Fibroblast of skin of left biceps (primary cell): ENCODE measurements around the gene OGA.

Experiments
- DNase-seq, 2 experiments: peaks; one replicate each; pipeline ENCODE4 v3.0.0-alpha.2; 2013; ENCODE audit warnings: low read depth in 2 of 2

OGA gene

DNA sequence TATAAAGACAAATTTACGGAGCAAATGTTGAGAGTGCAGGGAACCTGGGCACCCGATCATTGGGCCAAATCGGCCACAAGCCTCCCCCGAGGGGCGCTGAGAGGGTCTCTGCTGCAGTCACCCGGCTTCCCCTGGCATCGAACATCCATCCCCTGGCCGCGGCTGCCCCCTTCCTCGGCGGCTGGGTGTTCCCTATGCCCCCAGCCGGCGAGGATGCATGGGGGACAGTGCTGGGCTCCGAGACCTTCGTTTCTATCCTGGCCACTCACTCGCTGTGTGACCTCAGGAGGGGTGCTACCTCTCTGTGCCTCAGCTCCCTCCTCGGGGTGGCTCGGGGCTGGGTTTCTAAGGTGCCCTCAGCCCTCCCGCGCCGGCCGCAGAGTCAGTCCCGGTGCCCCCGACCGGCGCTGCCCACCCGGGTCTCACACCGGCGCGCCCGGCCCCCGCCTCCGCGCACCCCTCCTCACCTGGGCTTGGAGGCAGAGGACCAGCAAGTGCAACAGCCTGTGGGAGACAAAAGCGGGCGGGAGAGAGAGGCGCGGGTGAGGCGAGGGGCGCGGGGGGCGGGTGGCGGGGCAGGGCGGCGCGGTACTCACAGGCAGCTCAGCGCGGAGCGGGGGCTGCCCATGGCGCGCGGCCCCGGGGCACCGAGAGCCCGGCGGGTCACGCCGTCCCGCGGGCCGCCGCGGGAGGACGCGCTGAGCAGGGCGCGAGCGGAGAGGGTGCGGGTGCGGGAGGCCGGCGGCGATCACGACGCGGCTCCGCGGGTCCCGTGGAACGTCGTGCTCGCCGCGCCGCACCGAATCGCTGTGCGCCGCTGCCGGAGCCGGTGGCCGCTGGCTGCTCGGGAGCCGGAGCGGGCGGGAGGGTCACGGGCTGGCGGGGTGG lies 42.7 kb downstream of the OGA start, which contains the start of gene FGF8:
TSS of gene FGF8 (minus strand) at position 842 of the 888 bp plus-strand sequence. CDS start at position 628, 214 bp downstream.
- DNase-seq: no peak

GRCh38 chr10:101774589-101775272 lies 43.5 kb downstream of the OGA start:
- DNase-seq: no peak

DNA sequence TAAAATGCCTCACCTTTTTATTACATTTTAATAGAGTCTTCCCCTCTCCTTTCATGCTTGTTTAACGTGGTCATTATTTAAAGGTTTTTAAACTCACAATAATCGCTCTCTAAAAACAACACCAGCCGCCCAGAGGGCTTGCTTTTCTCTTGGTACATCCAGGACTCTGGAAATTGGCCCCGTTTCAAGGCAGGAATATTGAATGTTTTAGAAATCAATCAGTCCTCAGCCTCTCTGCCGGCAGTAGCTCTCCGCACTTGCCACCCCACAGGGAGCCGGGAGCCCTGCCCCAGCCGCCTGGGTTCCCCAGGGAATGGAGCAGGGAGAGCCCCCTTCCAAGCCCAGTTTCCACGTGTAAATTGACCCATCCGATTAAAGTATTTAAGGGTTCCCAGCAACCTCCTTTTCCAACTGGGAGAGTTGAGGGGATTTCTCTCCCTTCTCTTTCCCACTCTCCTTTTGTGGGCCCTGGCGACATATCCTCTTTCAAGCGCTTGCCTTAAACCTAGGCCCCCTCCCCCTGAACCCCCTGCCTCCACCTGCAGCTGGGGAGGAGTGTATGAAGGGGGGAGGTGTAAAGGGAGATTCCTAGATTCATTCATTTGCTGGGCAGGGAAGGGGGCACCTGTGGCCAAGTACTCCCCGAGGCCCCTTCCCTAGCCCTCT lies 44.2 kb downstream of the OGA start:
- no peak for DNase-seq

GRCh38 chr10:101772895-101773761 lies 45.1 kb downstream of the OGA start:
- no peak for DNase-seq

DNA sequence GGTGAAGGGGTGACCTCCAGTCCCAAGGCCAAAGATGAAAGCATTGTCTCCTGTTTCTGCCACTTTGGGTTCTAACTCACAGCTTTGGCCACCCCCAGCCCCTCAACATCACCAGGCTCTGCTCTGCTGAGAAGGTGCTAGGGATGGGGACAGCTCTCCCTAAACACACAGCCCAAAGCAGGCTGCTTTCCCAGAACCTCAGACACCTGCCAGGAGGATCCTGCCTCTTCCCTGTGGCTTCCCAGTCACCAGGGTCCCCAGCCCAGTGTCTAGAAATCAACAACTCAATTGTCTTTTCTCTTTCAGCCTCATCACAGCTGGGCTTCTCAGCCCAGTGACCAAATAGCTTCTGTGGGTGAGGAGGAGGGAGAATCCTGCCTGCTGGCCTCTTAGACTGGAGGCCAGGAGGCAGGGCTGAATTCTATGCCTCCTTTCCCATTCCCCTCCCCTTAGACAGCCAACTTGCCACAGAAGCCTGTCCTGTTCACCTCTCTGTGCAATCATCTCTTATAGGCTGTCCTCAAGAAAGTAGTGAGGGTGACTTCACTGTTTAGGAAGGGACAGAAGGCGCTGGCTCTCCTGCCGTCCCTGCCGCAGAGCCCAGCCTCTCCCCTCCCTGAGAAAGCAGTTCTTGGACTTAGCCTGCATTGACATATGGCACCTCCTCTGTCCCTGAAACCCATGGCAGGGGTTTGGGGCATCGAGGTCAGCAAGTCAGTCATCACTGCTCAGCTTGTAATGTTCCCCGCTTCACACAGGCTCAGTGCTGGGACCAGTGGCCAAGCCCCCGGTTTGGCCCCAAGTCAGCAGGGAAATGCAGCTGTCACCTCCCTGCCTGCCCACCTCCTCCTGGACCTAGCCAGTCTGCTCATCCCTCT lies 46.0 kb downstream of the OGA start:
- no peak for DNase-seq

- DNase-seq: no peak
Observed at GRCh38 chr10:101771380-101771779, 46.9 kb downstream of the OGA start.

- no peak for DNase-seq
Observed at GRCh38 chr10:101770331-101771215, 47.7 kb downstream of the OGA start.

DNA sequence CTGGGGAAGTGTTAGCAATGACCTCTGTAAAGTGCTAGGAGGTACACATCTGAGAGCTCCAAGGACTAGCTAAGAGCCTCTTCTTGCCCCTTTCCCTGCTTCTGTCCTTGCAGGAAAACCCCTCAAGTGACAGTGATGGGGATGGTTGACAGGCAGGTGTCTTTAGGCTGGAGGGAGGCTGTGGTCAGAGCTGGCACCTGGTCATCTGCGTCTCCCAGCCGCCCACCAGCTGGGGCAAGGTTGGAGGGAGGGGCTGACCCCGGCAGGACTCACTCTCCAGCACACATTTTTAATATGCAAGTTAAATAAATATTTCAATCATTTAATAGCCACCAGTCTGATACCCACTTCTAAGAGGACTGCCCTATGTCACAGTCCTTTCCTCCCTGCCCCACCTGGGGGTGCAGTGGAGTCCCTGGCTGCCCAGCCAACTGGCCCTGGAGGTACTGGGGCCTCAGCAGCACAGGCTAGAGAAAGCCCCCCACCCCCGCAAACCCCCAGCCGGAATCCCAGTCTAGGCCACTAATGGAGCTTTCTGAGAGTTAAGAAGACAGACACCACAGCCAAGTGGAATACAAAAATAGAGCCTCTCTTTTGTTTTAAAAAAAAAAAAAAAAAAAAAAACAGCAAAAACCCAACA lies 48.6 kb downstream of the OGA start:
- no peak for DNase-seq

DNA sequence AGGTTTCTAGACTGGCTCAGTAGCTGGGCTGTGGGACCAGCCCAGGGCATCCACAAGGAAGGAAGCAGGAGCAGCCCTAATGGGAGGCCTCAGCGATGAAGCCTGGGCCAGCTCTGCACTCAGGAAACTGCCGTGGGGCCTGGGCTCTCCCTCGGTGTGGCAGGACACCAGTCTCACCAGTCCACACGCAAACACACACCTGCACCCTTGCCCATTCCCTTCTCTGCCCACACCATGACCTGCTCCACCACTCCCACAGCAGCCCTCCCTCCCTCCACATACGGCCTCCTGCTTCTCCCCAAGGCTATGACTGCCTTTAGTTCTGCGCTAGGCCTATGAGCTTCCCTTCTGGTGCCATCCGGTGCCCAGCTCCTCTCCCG lies 49.5 kb downstream of the OGA start:
- DNase-seq: no peak

DNA sequence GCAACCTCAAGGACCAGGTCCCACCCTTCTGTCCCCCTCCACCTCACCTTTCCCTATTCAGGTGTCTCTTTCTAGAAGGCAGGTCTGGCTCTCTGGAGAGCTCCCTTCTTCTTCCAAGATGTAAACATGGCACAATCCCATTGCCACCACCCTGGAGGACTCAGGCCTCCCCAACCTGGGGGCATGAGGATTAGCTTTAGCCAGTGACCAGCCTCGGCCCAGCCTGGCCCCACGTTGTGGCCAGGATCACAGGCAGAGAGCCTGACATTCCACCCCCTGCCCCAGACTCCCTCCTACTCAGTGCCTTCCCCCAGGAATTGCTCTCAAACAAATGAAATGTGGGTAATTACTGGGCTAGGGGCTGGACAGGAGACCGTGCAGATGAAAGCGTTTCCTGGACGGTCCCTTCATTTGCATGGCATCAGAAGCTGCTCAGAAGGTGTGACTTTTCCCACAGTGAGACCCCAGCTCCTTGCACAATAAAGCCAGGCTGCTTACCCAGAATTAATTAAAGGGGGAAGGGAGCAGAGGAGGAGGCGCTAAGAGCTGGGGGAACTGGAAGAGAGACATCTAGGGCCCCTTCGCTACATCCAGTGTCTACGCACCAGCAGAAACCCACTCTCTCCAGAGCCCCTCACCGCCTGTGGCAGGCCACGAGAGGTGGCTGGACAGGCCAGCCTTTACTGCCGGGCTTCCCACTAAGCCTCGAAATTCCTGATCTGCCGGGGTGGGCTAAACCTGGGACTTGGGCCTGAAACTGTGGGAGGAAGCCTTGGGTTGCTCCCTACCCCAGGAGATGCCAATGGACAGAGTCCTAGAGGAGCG lies 50.1 kb downstream of the OGA start:
- DNase-seq: no peak

- no peak for DNase-seq
Observed at GRCh38 chr10:101767600-101767945, 50.7 kb downstream of the OGA start.

GRCh38 chr10:101766753-101767599 lies 51.3 kb downstream of the OGA start:
- DNase-seq: no peak

- DNase-seq: no peak
Observed at GRCh38 chr10:101766306-101766705, 51.9 kb downstream of the OGA start.

DNA sequence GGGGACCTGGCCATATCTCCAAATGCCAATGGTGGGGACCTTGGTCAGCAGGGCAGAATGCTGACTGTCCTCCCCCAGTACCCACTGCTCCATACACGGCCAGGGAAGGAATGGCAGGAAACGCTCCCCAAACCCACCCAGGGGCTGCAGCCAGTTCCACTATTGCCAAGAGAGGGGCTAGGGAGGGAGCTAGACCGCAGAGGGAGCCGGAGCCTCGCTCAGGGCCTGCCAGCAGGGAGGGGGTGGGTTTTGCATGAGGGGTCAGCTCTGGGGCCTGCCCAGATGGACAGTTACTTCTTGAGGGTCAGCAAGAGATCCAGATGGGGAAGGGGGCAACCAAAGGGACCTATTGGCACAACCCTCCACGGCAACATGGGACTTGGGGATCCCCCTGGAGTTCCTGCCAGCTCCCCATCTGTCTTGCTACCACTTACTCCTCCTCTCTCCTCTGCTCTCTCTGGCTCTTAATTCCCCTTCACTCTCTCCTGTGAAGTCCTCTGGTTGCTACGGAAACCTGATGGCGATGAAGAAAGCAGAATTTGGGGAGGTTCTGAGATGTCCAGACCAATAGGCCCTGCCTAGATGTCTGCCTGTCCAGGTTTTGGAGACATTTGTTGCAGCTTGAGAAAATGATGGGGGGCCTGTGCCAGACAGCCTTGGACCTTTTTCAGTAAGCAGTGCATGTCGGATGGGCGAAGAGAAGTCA lies 55.0 kb downstream of the OGA start:
- no peak for DNase-seq

- DNase-seq: no peak
Observed at GRCh38 chr10:101762736-101763135, 55.5 kb downstream of the OGA start.

- DNase-seq: no peak
Observed at GRCh38 chr10:101761226-101761625, 57.0 kb downstream of the OGA start.

DNA sequence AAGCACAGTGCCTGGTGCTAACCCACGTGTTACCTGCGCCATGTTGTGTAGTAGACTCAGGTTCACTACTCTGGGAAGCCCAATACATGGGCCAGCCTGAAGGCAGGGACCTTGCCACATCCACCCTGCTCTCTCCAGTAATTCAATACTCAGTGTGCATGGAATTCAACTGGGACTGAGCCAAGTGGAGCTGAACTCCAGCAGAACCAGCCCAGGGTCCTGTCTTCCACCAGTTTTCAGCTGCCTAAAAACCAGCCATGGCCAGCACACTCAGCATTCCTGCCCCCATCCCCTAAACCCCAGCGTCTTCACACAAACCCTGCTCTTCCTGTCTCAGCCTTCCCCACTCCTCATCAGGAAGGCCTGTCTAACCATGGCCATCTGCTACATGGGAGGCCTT lies 57.7 kb downstream of the OGA start:
- no peak for DNase-seq
